H1 (cell line): Measurements from ENCODE around the gene NTN5. TPM values are rescaled to one million over a fixed set of nuclear protein-coding genes. Genes with fewer than 3 reads are reported as not detected.
A peak's percentile ranks its signal among the peaks of the same experiment; 100 is the strongest.
"Not testable (repeated sequence)": the region's sequence is repeated elsewhere in the genome, so short reads cannot be mapped to it uniquely, and the experiment has no call there.

Experiments
- CTCF ChIA-PET: fragments of 300-600 bp; sonication (Branson Sonifier 250); formaldehyde crosslinking; loops from one replicate; lab custom pipeline; 2021; ENCODE audit not compliant: partially characterized antibody; lab: Charles Lee
- POLR2A ChIA-PET: fragments of 300-600 bp; sonication (Branson Sonifier 250); formaldehyde crosslinking; loops from one replicate; lab custom pipeline; 2021; ENCODE audit warnings: inconsistent platforms; ENCODE audit not compliant: partially characterized antibody; lab: Charles Lee
- DNase-seq, 2 experiments: peaks; one replicate each; pipeline versions ENCODE4 v3.0.0 to v3.0.0-alpha.2; 2010 to 2022; ENCODE audit warnings: low spot score in 2 of 2, low read depth in 1 of 2, mixed read lengths in 1 of 2
- FAIRE-seq: peaks from 2 replicates; lab custom pipeline; 2011; peaks lifted over from hg19 to GRCh38; lab: Jason Lieb, UNC
- H2AFZ ChIP-seq: 2 replicates; pipeline ENCODE4 v1.8.1; 2012; ENCODE audit warnings: low read length, inconsistent platforms
- H2AK5ac ChIP-seq: 2 replicates; pipeline ENCODE4 v1.6.1; 2013; ENCODE audit warnings: low read depth, low read length
- H2BK120ac ChIP-seq: replicated peaks from 2 replicates; pipeline ENCODE3; 2013; ENCODE audit warnings: low read depth, low read length, inconsistent platforms
- H2BK12ac ChIP-seq: 2 replicates; pipeline ENCODE4 v1.6.1; 2013; ENCODE audit warnings: low read depth, low read length
- H2BK15ac ChIP-seq: 2 replicates; pipeline ENCODE4 v1.6.1; 2013; ENCODE audit warnings: low read length
- H2BK20ac ChIP-seq: 2 replicates; pipeline ENCODE4 v1.6.1; 2013; ENCODE audit warnings: low read length
- H2BK5ac ChIP-seq: 2 replicates; pipeline ENCODE4 v1.6.1; 2013; ENCODE audit warnings: low read depth, low read length
- H3K14ac ChIP-seq: 2 replicates; pipeline ENCODE4 v1.6.1; 2013; ENCODE audit warnings: inconsistent platforms; ENCODE audit not compliant: insufficient read length
- H3K18ac ChIP-seq: 2 replicates; pipeline ENCODE4 v1.6.1; 2013; ENCODE audit warnings: low read length; ENCODE audit errors: extremely low read depth
- H3K23ac ChIP-seq: 2 replicates; pipeline ENCODE4 v1.6.1; 2013; ENCODE audit warnings: inconsistent platforms; ENCODE audit not compliant: insufficient read length
- H3K23me2 ChIP-seq: 2 replicates; pipeline ENCODE4 v1.6.1; 2013; ENCODE audit warnings: low read depth, low read length
- H3K27ac ChIP-seq: 2 replicates; pipeline ENCODE4 v1.6.1; 2011; ENCODE audit warnings: low read depth, low read length, inconsistent platforms
- H3K27me3 ChIP-seq, 4 experiments: replicated peaks in 1 of 4; 1 replicate in 1 of 4; 2 replicates in 3 of 4; pipeline versions ENCODE4 v1.6.1 to v1.8.1; 2011 to 2013; ENCODE audit warnings: low read length in 3 of 4, mild to moderate bottlenecking in 3 of 4, inconsistent platforms in 2 of 4, mixed read lengths in 2 of 4, moderate library complexity in 1 of 4; ENCODE audit not compliant: control insufficient read depth in 3 of 4, insufficient read depth in 3 of 4; ENCODE audit errors: extremely low read depth in 1 of 4
- H3K36me3 ChIP-seq, 4 experiments: 2 replicates each; pipeline versions ENCODE4 v1.6.1 to v1.8.1; 2011 to 2013; ENCODE audit warnings: mild to moderate bottlenecking in 4 of 4, low read length in 3 of 4, moderate library complexity in 2 of 4, control low read depth in 1 of 4, inconsistent platforms in 1 of 4; ENCODE audit not compliant: insufficient read depth in 4 of 4, control insufficient read depth in 2 of 4
- H3K4ac ChIP-seq: replicated peaks from 2 replicates; pipeline ENCODE3; 2013; ENCODE audit warnings: low read length, low read depth, mixed read lengths, inconsistent platforms; ENCODE audit not compliant: insufficient read length
- H3K4me1 ChIP-seq, 4 experiments: replicated peaks in 1 of 4; 1 replicate in 1 of 4; 2 replicates in 3 of 4; pipeline versions ENCODE4 v1.6.1 to v1.8.1; 2011 to 2013; ENCODE audit warnings: low read length in 3 of 4, inconsistent platforms in 2 of 4, mixed read lengths in 1 of 4; ENCODE audit not compliant: insufficient read depth in 4 of 4, control insufficient read depth in 3 of 4
- H3K4me2 ChIP-seq, 2 experiments: 2 replicates each; pipeline versions ENCODE4 v1.6.1 to v1.8.1; 2011 to 2013; ENCODE audit warnings: low read depth in 2 of 2, low read length in 2 of 2, control low read depth in 1 of 2, inconsistent platforms in 1 of 2, mild to moderate bottlenecking in 1 of 2; ENCODE audit not compliant: insufficient read depth in 1 of 2
- H3K4me3 ChIP-seq, 4 experiments: fragments of 200-600, 300-600 bp in 1 of 4; sonication (generic), shearing (Covaris generic), sonication (Bioruptor Twin) in 1 of 4; 2 replicates each; pipeline versions ENCODE4 v1.5.1 to v1.8.1; 2011 to 2016; ENCODE audit warnings: low read length in 4 of 4, low read depth in 3 of 4, control low read depth in 2 of 4, inconsistent platforms in 2 of 4, mild to moderate bottlenecking in 2 of 4, mixed read lengths in 1 of 4, moderate library complexity in 1 of 4; ENCODE audit not compliant: insufficient read depth in 2 of 4; ENCODE audit errors: extremely low read depth in 1 of 4
- H3K56ac ChIP-seq: replicated peaks from 2 replicates; pipeline ENCODE3; 2013; ENCODE audit warnings: low read depth, mild to moderate bottlenecking, mixed read lengths, low read length, inconsistent platforms; ENCODE audit not compliant: insufficient read length
- H3K79me1 ChIP-seq: 2 replicates; pipeline ENCODE4 v1.6.1; 2013; ENCODE audit warnings: low read depth, low read length, control low read depth
- H3K79me2 ChIP-seq, 2 experiments: 2 replicates each; pipeline versions ENCODE4 v1.6.1 to v1.8.1; 2012 to 2013; ENCODE audit warnings: low read length in 2 of 2, mild to moderate bottlenecking in 2 of 2, inconsistent platforms in 1 of 2; ENCODE audit not compliant: insufficient read depth in 2 of 2, control insufficient read depth in 1 of 2
- H3K9ac ChIP-seq, 4 experiments: replicated peaks in 1 of 4; 1 replicate in 1 of 4; 2 replicates in 3 of 4; pipeline versions ENCODE4 v1.6.1 to v1.8.1; 2011 to 2013; ENCODE audit warnings: low read depth in 3 of 4, low read length in 3 of 4, control low read depth in 2 of 4, mild to moderate bottlenecking in 2 of 4, moderate library complexity in 2 of 4, inconsistent platforms in 1 of 4; ENCODE audit errors: extremely low read depth in 1 of 4
- H3K9me3 ChIP-seq, 2 experiments: 2 replicates each; pipeline versions ENCODE4 v1.6.1 to v1.8.1; 2012 to 2013; ENCODE audit warnings: mild to moderate bottlenecking in 2 of 2, moderate library complexity in 2 of 2, control low read depth in 1 of 2, inconsistent platforms in 1 of 2, low read depth in 1 of 2, low read length in 1 of 2, mixed read lengths in 1 of 2; ENCODE audit not compliant: insufficient read depth in 2 of 2
- H4K20me1 ChIP-seq, 2 experiments: replicated peaks in 1 of 2; 2 replicates each; pipeline versions ENCODE3 to v1.8.1; 2011 to 2013; ENCODE audit warnings: inconsistent platforms in 2 of 2, low read length in 2 of 2, mild to moderate bottlenecking in 1 of 2; ENCODE audit not compliant: insufficient read depth in 2 of 2, control insufficient read depth in 1 of 2
- H4K5ac ChIP-seq: 2 replicates; pipeline ENCODE4 v1.6.1; 2013; ENCODE audit warnings: low read length, low read depth, mixed read lengths, inconsistent platforms; ENCODE audit not compliant: insufficient read length
- H4K8ac ChIP-seq: 2 replicates; pipeline ENCODE4 v1.8.0; 2013; ENCODE audit warnings: mild to moderate bottlenecking, moderate library complexity, low read length, inconsistent platforms; ENCODE audit not compliant: insufficient read depth; ENCODE audit errors: extremely low read depth
- H4K91ac ChIP-seq: replicated peaks from 2 replicates; pipeline ENCODE3; 2013; ENCODE audit warnings: low read length, mixed read lengths, inconsistent platforms; ENCODE audit not compliant: insufficient read length
- WGBS, 2 experiments: shearing (Covaris generic) in 1 of 2; methylation state at CpG; one replicate each; pipeline versions ENCODE4 v1.1.6 to v1.1.7; 2013 to 2015; ENCODE audit warnings: low lambda C conversion rate in 2 of 2, mixed read lengths in 2 of 2, inconsistent platforms in 1 of 2, low coverage in 1 of 2, missing lambda C conversion rate in 1 of 2; ENCODE audit not compliant: insufficient replicate concordance in 2 of 2, insufficient coverage in 1 of 2, insufficient read length in 1 of 2; ENCODE audit errors: extremely low coverage in 1 of 2, missing lambda C conversion rate in 1 of 2; 5-methylcytosine and 5-hydroxymethylcytosine counted together
- polyA plus RNA-seq, 7 experiments: library from polyadenylated mRNA; depleted of rRNA in 3 of 7; stranded (reverse) in 5 of 7; unstranded in 2 of 7; fragments of >200 nt in 5 of 7; fragments of 200-250 nt in 2 of 7; gene quantifications; 1 replicate in 5 of 7; 2 replicates in 1 of 7; 4 replicates in 1 of 7; pipeline versions ENCODE4 v1.2.1 to v1.2.3, GENCODE V29; 2011 to 2013; ENCODE audit warnings: missing spikeins in 2 of 7, mixed read lengths in 2 of 7
- total RNA-seq: library from RNA; stranded (reverse); fragmentation: NEBNext Ultra II Directional; extraction: Animal tissue kit (Norgen Biotek cat#: 25700); gene quantifications from 2 replicates; pipeline ENCODE4 v1.2.1, GENCODE V29; 2021

NTN5 gene
- total and polyA plus RNA-seq, 2 of the 8 experiments (the other 6 are each of a cell fraction or from before 2014, with no cell fraction given): 0.47 to 0.85 TPM

DNA sequence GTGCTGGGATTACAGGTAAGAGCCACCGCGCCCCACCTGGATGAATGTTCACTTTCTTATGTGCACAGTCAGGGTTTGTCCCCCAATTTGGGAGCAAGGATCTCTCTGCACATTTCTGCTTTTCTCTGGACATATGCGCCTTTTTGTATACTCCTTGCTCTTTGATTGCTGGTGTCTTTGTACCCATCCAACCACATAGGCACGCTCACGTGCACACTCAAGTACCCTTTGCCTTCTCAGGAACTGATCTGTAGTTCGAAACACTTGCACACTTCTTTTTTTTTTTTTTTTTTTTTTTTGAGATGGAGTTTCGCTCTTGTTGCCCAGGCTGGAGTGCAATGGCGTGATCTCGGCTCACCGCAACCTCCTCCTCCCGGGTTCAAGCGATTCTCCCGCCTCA is 45.3 kb upstream of the NTN5 start:
- not testable (repeated sequence) for H3K27ac ChIP-seq, H4K5ac ChIP-seq, H3K4ac ChIP-seq, H4K20me1 ChIP-seq, H3K4me3 ChIP-seq, H2BK15ac ChIP-seq, H3K18ac ChIP-seq, H4K8ac ChIP-seq, H3K9ac ChIP-seq, H3K79me2 ChIP-seq, H3K36me3 ChIP-seq, H2BK12ac ChIP-seq, H3K9me3 ChIP-seq, H2BK20ac ChIP-seq, H4K91ac ChIP-seq, H3K56ac ChIP-seq, H2AFZ ChIP-seq, H3K14ac ChIP-seq, H2BK120ac ChIP-seq, H3K79me1 ChIP-seq, FAIRE-seq, DNase-seq, H3K23ac ChIP-seq, H2AK5ac ChIP-seq, H3K27me3 ChIP-seq
- peaks cover 0 to 28% (median 13%) of the 10 kb centered on the region in 4 experiments; a peak in 6 of 7 replicates for H3K4me1 ChIP-seq
- peak overlapping the region; percentile 66; the same call in 1 of the 2 replicates for H2BK5ac ChIP-seq
- ChIA-PET CTCF (interaction anchor here (0.9 to 8.2 kb wide), 3 partner anchors 22 to 109 kb away, joined by 3 to 53 read pairs (median 8); partner anchors contain the start of gene FUT2), POLR2A (interaction anchor here (0.9 to 7.7 kb wide), 3 partner anchors 10 to 73 kb away, joined by 3 to 59 read pairs (median 3); partner anchors contain the start of gene FUT2)
- H3K23me2 ChIP-seq: peaks cover 20% of the 10 kb centered on the region; the same call in 1 of the 2 replicates
- WGBS, 2 experiments: 93% methylated on average over 9 of the region's 13 CpGs; no CpG with 5 or more reads in 1 of the 2 experiments
- peak overlapping the region in 1 of 2 experiments; percentile 32; a peak in 1 of 4 replicates for H3K4me2 ChIP-seq
